Left lung (tissue), 10 donors: ENCODE results near the gene INTS15. TPM values are rescaled to one million over a fixed set of nuclear protein-coding genes. Genes with fewer than 3 reads are reported as not detected.
A peak's percentile ranks its signal among the peaks of the same experiment; 100 is the strongest.

Experiments
- ATAC-seq: fragments of 200-7000 bp; cut with Tn5 transposase; one replicate; pipeline ENCODE4 v1.9.1; 2020; ENCODE audit warnings: moderate library complexity
- DNase-seq, 4 donors: peaks; one replicate each; pipeline ENCODE4 v3.0.0-alpha.2; 2013 to 2020
- H3K27ac ChIP-seq, 2 donors: fragments of 200-600 bp; sonication (generic) in 1 of 2; one replicate each; pipeline versions ENCODE4 v1.5.0 to v1.8.0; 2020 to 2021
- H3K27me3 ChIP-seq, 2 donors: fragments of 200-600 bp; sonication (generic) in 1 of 2; one replicate each; pipeline versions ENCODE4 v1.5.0 to v1.8.0; 2020 to 2021
- H3K36me3 ChIP-seq, 2 donors: fragments of 200-600 bp; sonication (generic) in 1 of 2; one replicate each; pipeline versions ENCODE4 v1.5.0 to v1.8.0; 2020 to 2021
- H3K4me1 ChIP-seq, 2 donors: fragments of 200-600 bp; one replicate each; pipeline ENCODE4 v1.8.0; 2021
- H3K4me3 ChIP-seq, 2 donors: fragments of 200-600 bp; sonication (generic) in 1 of 2; one replicate each; pipeline versions ENCODE4 v1.5.0 to v1.8.0; 2020 to 2021; ENCODE audit warnings: mild to moderate bottlenecking in 1 of 2
- H3K9me3 ChIP-seq, 2 donors: fragments of 200-600 bp; sonication (generic) in 1 of 2; one replicate each; pipeline versions ENCODE4 v1.5.0 to v1.8.0; 2020 to 2021
- intact Hi-C, 2 donors: fragments of 100-400 bp; cut with DNase I; formaldehyde crosslinking; loops; one replicate each; pipeline versions ENCODE4 v1.11.2 to v1.14.2; 2022
- polyA plus RNA-seq, 6 donors: library from polyadenylated mRNA; unstranded; fragments of 120-200 nt; gene quantifications; one replicate each; pipeline ENCODE4 v1.2.1, GENCODE V29; 2013; ENCODE audit not compliant: insufficient read length in 6 of 6
- total RNA-seq, 2 donors: library from RNA; stranded (reverse); fragmentation: NEBNext Ultra II Directional; extraction: Animal tissue kit (Norgen Biotek cat#: 25700); gene quantifications; one replicate each; pipeline ENCODE4 v1.2.1, GENCODE V29; 2021
- TF ChIP-seq, protein P1 (sequence below), 2 donors: fragments of 200-600 bp; sonication (generic) in 1 of 2; IDR thresholded peaks; one replicate each; pipeline versions ENCODE4 v1.5.0 to v1.8.0; 2021; ENCODE audit warnings: antibody characterized with exemption in 2 of 2
- donor health status: DM: no; HTN: yes; CAD: no.
- donor health status: DM: no; HTN: no; CAD: no.

Gene INTS15
- total and polyA plus RNA-seq, 8 donors: 30.2 to 49.4 (median 38.3) TPM

DNA sequence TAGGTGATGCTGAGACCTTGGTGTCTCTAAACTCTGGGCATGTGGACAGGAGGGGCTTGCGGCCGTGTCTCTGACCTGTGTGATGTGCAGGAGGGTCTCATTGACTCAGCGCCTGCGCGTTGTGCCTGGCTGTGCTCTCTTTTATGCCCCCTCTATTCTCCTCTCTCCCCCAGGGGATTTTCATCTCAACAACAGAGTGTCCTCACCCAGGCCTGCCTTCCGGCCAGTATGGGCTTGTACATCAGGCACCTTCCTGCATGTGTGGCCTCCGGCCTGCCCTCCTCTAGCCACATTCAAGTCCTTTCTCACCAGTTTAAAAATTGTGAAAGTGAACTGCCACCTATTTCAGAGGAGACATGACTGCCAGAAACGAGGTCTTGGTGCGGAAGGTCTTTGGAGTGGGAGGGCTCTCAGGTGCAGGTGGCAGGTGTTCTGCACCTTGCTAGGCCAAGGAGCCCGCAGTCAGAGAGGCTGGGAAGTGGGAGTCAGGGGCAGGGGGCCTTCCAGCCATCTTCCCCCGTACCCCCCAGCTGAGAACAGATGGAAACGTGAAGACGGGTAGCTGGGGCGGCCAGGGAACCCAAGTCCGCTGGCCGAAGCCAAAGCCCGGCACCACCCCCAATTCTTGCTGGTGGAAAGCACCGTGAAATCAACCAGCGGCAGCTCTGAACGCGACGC, 531 bp upstream of the INTS15 start:
- Histone ChIP-seq H3K9me3 (no peaks in the 10 kb centered on the region), H3K36me3 (peaks cover 0 to 69% of the 10 kb centered on the region in 2 donors), H3K4me1 (peaks cover 9 to 22% of the 10 kb centered on the region in 2 donors), H3K27me3 (no peaks in the 10 kb centered on the region), H3K27ac (peak overlapping the region in 1 of 2 donors; percentile 93), H3K4me3 (peak overlapping the region in 1 of 2 donors; percentile 91)
- ATAC-seq (no peak), DNase-seq (peak in 1 of 4 donors; percentile 60)
- TF ChIP-seq, protein P1, sequence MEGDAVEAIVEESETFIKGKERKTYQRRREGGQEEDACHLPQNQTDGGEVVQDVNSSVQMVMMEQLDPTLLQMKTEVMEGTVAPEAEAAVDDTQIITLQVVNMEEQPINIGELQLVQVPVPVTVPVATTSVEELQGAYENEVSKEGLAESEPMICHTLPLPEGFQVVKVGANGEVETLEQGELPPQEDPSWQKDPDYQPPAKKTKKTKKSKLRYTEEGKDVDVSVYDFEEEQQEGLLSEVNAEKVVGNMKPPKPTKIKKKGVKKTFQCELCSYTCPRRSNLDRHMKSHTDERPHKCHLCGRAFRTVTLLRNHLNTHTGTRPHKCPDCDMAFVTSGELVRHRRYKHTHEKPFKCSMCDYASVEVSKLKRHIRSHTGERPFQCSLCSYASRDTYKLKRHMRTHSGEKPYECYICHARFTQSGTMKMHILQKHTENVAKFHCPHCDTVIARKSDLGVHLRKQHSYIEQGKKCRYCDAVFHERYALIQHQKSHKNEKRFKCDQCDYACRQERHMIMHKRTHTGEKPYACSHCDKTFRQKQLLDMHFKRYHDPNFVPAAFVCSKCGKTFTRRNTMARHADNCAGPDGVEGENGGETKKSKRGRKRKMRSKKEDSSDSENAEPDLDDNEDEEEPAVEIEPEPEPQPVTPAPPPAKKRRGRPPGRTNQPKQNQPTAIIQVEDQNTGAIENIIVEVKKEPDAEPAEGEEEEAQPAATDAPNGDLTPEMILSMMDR (IDR thresholded peaks at IDR 0.05): no peak
- intact Hi-C loops: no loop called here

DNA sequence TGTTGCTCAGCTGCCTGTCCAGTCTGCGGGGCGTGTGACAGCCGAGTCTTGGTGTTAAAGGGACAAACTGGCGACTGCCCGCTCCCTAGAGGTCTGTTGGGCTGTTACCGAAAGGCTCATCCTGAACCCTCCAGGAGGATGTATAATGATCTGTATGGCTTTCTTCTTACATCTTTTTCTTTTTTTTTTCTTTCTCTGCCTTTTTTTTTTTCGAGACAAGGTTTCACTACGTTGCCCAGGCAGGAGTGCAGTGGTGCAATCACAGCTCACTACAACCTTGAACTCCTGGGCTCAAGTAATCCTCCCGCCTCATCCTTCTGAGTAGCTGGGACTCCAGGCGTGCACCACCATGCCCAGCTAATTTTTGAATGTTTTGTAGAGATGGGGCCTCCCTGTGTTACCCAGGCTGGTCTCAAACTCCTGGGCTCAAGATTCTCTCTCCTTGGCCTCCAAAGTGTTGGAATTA, 857 bp downstream of the INTS15 start:
- ATAC-seq: peak; percentile 35
- Histone ChIP-seq H3K4me1 (peaks cover 9 to 22% of the 10 kb centered on the region in 2 donors), H3K4me3 (peak overlapping the region; percentile 81 to 91), H3K36me3 (peaks cover 0 to 69% of the 10 kb centered on the region in 2 donors), H3K9me3 (no peaks in the 10 kb centered on the region), H3K27ac (peak overlapping the region; percentile 85 to 93), H3K27me3 (no peaks in the 10 kb centered on the region)
- TF ChIP-seq, protein P1 (IDR thresholded peaks at IDR 0.05): no peak
- DNase-seq: peak in 2 of 4 donors; percentile 1 to 22
- intact Hi-C loops: no loop called here

DNA sequence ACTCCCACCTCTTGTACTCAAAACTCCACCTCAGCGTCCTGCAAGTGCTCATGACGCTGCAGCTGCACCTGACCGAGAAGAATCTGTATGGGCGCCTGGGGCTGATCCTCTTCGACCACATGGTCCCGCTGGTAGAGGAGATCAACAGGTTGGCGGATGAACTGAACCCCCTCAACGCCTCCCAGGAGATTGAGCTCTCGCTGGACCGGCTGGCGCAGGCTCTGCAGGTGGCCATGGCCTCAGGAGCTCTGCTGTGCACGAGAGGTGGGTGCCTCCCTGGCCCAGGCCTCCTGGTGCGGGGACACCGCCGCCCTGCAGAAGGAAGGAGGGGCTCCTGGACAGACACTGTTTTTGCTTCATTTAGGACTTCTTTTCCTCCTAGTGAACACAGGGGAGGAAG, 10.3 kb downstream of the INTS15 start:
- H3K27me3 ChIP-seq: no peaks in the 10 kb centered on the region
- ATAC-seq (no peak), DNase-seq (peak in 1 of 4 donors; percentile 70)
- TF ChIP-seq, protein P1 (IDR thresholded peaks at IDR 0.05): no peak
- H3K4me1 ChIP-seq: no peaks in the 10 kb centered on the region
- H3K27ac ChIP-seq: no peak overlapping the region
- intact Hi-C loops: no loop called here
- H3K4me3 ChIP-seq: no peak overlapping the region
- H3K36me3 ChIP-seq: peaks cover 0 to 97% of the 10 kb centered on the region in 2 donors
- no peaks in the 10 kb centered on the region for H3K9me3 ChIP-seq

DNA sequence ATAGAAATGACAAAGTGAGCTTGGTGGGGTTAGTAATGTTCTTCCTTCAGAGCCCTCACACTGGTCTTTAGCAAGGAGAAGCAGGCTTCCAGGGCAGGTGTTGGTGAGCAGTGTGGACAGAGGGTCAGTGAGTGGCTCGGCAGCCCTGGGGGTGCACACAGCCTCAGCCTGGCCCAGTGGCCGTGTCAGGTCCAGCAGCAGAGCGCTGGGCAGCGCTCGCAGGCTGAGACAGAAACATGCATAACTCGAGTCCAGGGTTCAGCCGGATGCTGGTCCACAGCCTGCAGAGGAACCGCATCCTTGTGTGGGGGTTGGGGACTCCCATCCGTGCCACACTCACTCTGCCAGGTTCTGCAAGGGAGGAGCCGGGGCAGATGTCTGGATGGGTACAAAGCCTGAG, 14.6 kb downstream of the INTS15 start:
- peaks cover 0 to 98% of the 10 kb centered on the region in 2 donors for H3K36me3 ChIP-seq
- TF ChIP-seq, protein P1 (IDR thresholded peaks at IDR 0.05): no peak
- no peak overlapping the region for H3K27ac ChIP-seq
- DNase-seq: no peak
- intact Hi-C loops: no loop called here
- H3K4me1 ChIP-seq: no peaks in the 10 kb centered on the region
- no peaks in the 10 kb centered on the region for H3K27me3 ChIP-seq
- no peak overlapping the region for H3K4me3 ChIP-seq
- H3K9me3 ChIP-seq: no peaks in the 10 kb centered on the region
- no peak for ATAC-seq

DNA sequence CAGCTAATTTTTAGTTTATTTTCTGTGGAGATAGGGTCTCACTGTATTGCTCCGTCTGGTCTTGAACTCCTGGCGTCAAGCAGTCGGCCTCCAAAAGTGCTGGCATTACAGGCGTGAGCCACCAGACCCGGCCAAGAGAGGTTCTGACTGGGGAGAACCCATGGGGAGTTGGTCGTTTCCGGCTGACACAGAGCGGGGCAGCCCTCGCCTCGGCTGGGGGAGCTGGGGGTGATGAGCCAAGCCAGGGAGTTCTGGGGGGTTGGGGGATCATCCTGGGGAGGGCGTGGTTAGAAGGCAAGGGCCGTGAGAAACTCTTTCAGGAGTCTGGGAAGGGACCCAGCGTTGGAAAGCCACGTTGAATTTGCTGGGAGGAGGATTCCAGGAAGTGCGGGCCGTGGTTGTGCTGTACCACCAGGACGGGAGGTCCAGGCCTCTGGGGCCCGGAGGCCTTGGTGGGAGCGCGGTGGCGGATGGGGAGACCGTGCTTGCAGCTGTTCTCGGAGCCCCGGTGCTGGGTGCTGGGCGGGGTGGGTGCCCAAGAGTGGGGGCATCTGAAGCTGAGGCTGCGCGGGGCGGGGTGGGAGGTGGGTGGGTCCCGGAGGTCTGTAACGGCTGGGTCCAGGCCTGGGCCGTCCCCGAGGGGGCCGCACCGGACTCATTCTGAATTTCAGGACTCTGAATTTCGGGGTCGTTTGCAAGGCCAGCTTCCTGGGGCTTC, 17.2 kb downstream of the INTS15 start:
- ATAC-seq: no peak

More for the DNA sequence above, 17.2 kb downstream of the INTS15 start:
- H3K27me3 ChIP-seq: no peaks in the 10 kb centered on the region
- no peak overlapping the region for H3K27ac ChIP-seq
- H3K4me3 ChIP-seq: no peak overlapping the region
- H3K36me3 ChIP-seq: peaks cover 0 to 73% of the 10 kb centered on the region in 2 donors
- TF ChIP-seq, protein P1 (IDR thresholded peaks at IDR 0.05): no peak
- H3K9me3 ChIP-seq: no peaks in the 10 kb centered on the region
- no peak for DNase-seq
- H3K4me1 ChIP-seq: no peaks in the 10 kb centered on the region
- intact Hi-C loops: no loop called here
